ENCODE data around the gene IPO11. TPM values are rescaled to one million over a fixed set of nuclear protein-coding genes. Genes with fewer than 3 reads are reported as not detected.
"Not testable (repeated sequence)": the region's sequence is repeated elsewhere in the genome, so short reads cannot be mapped to it uniquely, and the experiment has no call there.

The IPO11 gene
- total RNA-seq, 1 donor from 2014 or later = 30.3 TPM

DNA sequence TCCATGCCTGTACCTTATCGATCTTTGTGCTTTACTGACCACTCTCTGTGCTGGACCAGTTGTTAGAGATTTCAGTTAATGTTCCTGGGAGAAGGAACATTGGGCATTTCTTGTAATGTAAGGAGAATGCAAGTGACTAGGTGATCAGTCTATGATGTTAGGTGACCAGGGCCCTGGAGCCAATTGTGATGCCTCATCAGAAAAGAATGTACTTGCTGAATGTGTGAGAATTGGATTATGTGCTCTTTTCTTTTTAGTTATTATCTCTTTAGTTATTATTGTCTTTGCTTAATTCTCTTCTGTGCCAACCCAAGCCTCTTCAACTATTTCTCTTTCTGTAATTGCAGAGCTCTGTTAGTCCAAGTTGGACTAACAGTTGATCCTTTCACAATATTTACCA, 258.9 kb downstream of the IPO11 start:
- Histone ChIP-seq H3K4me3 (ENCODE audit: low read length in 3 of 3) (no peak overlapping the region), H3K9ac (ENCODE audit: low read depth in 1 of 3, low read length in 3 of 3) (no peak overlapping the region), H3K9me3 (ENCODE audit: control insufficient read depth in 3 of 3, low read length in 3 of 3) (no peaks in the 10 kb centered on the region), H3K27me3 (ENCODE audit: control insufficient read depth in 3 of 3, insufficient read depth in 3 of 3, low read length in 3 of 3) (no peaks in the 10 kb centered on the region), H3K4me1 (ENCODE audit: control insufficient read depth in 3 of 3, insufficient read depth in 3 of 3, low read length in 3 of 3) (no peaks in the 10 kb centered on the region), H3K27ac (ENCODE audit: low read depth, low read length) (no peak overlapping the region), H3K36me3 (ENCODE audit: control insufficient read depth in 3 of 3, insufficient read depth in 3 of 3, low read length in 3 of 3) (no peaks in the 10 kb centered on the region)

DNA sequence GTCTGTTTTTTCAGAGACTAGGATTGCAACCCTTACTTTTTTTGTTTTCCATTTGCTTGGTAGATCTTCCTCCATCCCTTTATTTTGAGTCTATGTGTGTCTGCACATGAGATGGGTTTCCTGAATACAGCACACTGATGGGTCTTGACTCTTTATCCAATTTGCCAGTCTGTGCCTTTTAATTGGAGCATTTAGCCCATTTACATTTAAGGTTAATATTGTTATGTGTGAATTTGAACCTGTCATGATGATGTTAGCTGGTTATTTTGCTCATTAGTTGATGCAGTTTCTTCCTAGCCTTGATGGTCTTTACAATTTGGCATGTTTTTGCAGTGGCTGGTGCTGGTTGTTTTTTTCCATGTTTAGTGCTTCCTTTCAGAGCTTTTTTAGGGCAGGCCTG, 264.0 kb downstream of the IPO11 start:
- not testable (repeated sequence) for H3K4me3 ChIP-seq (ENCODE audit: low read length in 3 of 3); H3K4me1 ChIP-seq (ENCODE audit: control insufficient read depth in 3 of 3, insufficient read depth in 3 of 3, low read length in 3 of 3); H3K27me3 ChIP-seq (ENCODE audit: control insufficient read depth in 3 of 3, insufficient read depth in 3 of 3, low read length in 3 of 3)

More for the DNA sequence above, 264.0 kb downstream of the IPO11 start:
- not testable (repeated sequence) for H3K27ac ChIP-seq (ENCODE audit: low read depth, low read length); H3K9ac ChIP-seq (ENCODE audit: low read depth in 1 of 3, low read length in 3 of 3); H3K36me3 ChIP-seq (ENCODE audit: control insufficient read depth in 3 of 3, insufficient read depth in 3 of 3, low read length in 3 of 3); H3K9me3 ChIP-seq (ENCODE audit: control insufficient read depth in 3 of 3, low read length in 3 of 3)

Small RNA genes lying within 50 kb of the gene (small RNA-seq; reads per million reads assigned to genes)
- gene CKS1BP3 = not detected
- not detected for gene RNU6-661P

Other genes with a start within 250 kb of the IPO11 start
- gene KIF2A, start 106.6 kb upstream of the IPO11 start, total RNA-seq = 30.3 TPM
- 13.0 TPM for gene DIMT1, start 8.9 kb upstream of the IPO11 start, total RNA-seq
- gene LRRC70, start 166.1 kb downstream of the IPO11 start, total RNA-seq = 5.7 TPM